Naive thymus-derived CD4-positive, alpha-beta T cell (primary cell): ENCODE results near the gene PRSS22. TPM values are rescaled to one million over a fixed set of nuclear protein-coding genes. Genes with fewer than 3 reads are reported as not detected.
A peak's percentile ranks its signal among the peaks of the same experiment; 100 is the strongest.

Experiments
- ATAC-seq: fragments of 150-1000 bp; cut with Tn5 transposase; 2 replicates; pipeline ENCODE4 v1.10.0; 2021; ENCODE audit warnings: mild to moderate bottlenecking, moderate library complexity
- CTCF ChIA-PET: fragments of 350-600 bp; sonication (Branson Sonifier 250); formaldehyde crosslinking; loops from one replicate; lab custom pipeline; 2021; ENCODE audit warnings: antibody characterized with exemption; lab: Charles Lee
- POLR2A ChIA-PET: fragments of 350-600 bp; sonication (Branson Sonifier 250); formaldehyde crosslinking; loops from one replicate; lab custom pipeline; 2021; ENCODE audit warnings: antibody characterized with exemption, inconsistent platforms; lab: Charles Lee
- DNase-seq, 9 donors: peaks; one replicate each; pipeline versions ENCODE4 v3.0.0 to v3.0.0-alpha.2; 2020 to 2022; ENCODE audit warnings: mixed read lengths in 1 of 9
- H3K27ac ChIP-seq: one replicate; pipeline ENCODE4 v1.7.0; 2013; ENCODE audit warnings: mild to moderate bottlenecking, low read depth, low read length, moderate library complexity
- H3K27me3 ChIP-seq, 2 donors: one replicate each; pipeline ENCODE4 v1.7.0; 2013; ENCODE audit warnings: low read length in 2 of 2, mild to moderate bottlenecking in 2 of 2, moderate library complexity in 2 of 2; ENCODE audit not compliant: control insufficient read depth in 2 of 2, insufficient read depth in 2 of 2
- H3K36me3 ChIP-seq, 3 experiments: 1 replicate in 2 of 3; 2 replicates in 1 of 3; pipeline ENCODE4 v1.7.0; 2013; ENCODE audit warnings: low read length in 3 of 3, mild to moderate bottlenecking in 3 of 3, moderate library complexity in 1 of 3; ENCODE audit not compliant: insufficient read depth in 3 of 3, control insufficient read depth in 2 of 3
- H3K4me1 ChIP-seq, 2 donors: one replicate each; pipeline ENCODE4 v1.7.0; 2013; ENCODE audit warnings: low read length in 2 of 2, mild to moderate bottlenecking in 2 of 2, moderate library complexity in 1 of 2; ENCODE audit not compliant: control insufficient read depth in 2 of 2, insufficient read depth in 2 of 2
- H3K4me3 ChIP-seq: 2 replicates; pipeline ENCODE4 v1.7.0; 2013; ENCODE audit warnings: mild to moderate bottlenecking, low read length
- H3K9me3 ChIP-seq, 3 experiments: 1 replicate in 2 of 3; 2 replicates in 1 of 3; pipeline ENCODE4 v1.7.0; 2013; ENCODE audit warnings: low read length in 3 of 3; ENCODE audit not compliant: control insufficient read depth in 2 of 3
- H3K27ac Mint-ChIP-seq, 9 donors: one replicate each; pipeline ENCODE4 v1.8.0; 2020 to 2022; ENCODE audit warnings: mixed read lengths in 9 of 9, mild to moderate bottlenecking in 8 of 9, moderate library complexity in 5 of 9, inconsistent platforms in 2 of 9
- H3K27me3 Mint-ChIP-seq, 5 donors: one replicate each; pipeline ENCODE4 v1.8.0; 2021 to 2022; ENCODE audit warnings: mixed read lengths in 5 of 5, mild to moderate bottlenecking in 1 of 5
- H3K36me3 Mint-ChIP-seq, 5 donors: one replicate each; pipeline ENCODE4 v1.8.0; 2020 to 2022; ENCODE audit warnings: mixed read lengths in 5 of 5, mild to moderate bottlenecking in 3 of 5, inconsistent platforms in 1 of 5
- H3K4me1 Mint-ChIP-seq, 7 donors: one replicate each; pipeline ENCODE4 v1.8.0; 2020 to 2022; ENCODE audit warnings: mixed read lengths in 7 of 7, mild to moderate bottlenecking in 3 of 7, inconsistent platforms in 1 of 7
- H3K4me3 Mint-ChIP-seq, 10 donors: one replicate each; pipeline ENCODE4 v1.8.0; 2020 to 2022; ENCODE audit warnings: mild to moderate bottlenecking in 10 of 10, mixed read lengths in 10 of 10, moderate library complexity in 6 of 10, inconsistent platforms in 2 of 10
- H3K9me3 Mint-ChIP-seq, 11 donors: one replicate each; pipeline ENCODE4 v1.8.0; 2020 to 2022; ENCODE audit warnings: mixed read lengths in 11 of 11, mild to moderate bottlenecking in 4 of 11, inconsistent platforms in 1 of 11, moderate library complexity in 1 of 11
- intact Hi-C, 2 donors: fragments of 100-400 bp; cut with micrococcal nuclease; formaldehyde crosslinking; loops; one replicate each; pipeline ENCODE4 v1.15.1; 2023
- polyA plus RNA-seq, 2 donors: library from polyadenylated mRNA; unstranded; fragments of 300-500 nt; fragmentation: Illumina TruSeq; gene quantifications; one replicate each; pipeline ENCODE4 v1.2.3, GENCODE V29; 2021
- total RNA-seq, 6 experiments: library from RNA in 5 of 6; stranded (reverse) in 5 of 6; gene quantifications; 1 replicate in 5 of 6; 2 replicates in 1 of 6; pipeline ENCODE4 v1.2.3 and lab custom pipeline; 2021 to 2026

PRSS22 gene
- total and polyA plus RNA-seq, 7 experiments from 2014 or later = 0.59 to 0.72 TPM; not detected in 5

DNA sequence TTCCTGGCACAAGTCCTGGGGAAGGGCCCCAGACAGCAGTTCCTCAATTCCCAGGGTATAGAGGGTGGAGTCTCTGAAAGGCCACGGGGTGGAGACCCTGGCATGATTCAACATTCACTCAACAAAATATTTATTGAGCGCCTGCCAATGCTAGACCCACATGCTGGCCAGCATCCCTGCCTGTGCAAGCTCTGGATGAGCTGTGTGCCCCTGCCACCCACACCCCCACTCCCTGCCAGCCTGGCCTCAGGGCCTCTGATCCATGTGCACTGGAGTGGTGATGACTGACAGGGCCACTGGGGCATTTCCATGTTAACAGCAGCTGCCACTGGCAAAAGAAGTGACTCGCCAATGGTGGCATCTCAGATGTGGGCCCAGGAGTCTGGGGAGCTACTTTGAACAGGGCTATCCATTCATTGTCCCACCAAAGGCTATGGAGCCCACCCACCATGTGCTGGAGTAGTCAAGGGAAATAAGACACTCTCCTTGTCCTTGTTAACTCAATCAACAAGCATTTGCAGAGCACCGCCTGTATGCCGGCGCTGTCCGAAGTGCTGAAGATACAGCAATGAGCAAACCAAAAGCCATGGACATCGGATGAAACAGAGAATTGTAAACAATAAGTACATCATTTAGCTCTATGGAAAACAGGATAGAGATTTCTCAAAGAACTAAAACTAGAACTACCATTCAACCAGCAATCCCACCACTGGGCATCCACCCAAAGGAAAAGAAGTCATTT is 3.0 kb upstream of the PRSS22 start:
- H3K4me1 Mint-ChIP-seq = peaks cover 3 to 10% (median 5%) of the 10 kb centered on the region in 7 donors
- CTCF ChIA-PET = no interaction called here

DNA sequence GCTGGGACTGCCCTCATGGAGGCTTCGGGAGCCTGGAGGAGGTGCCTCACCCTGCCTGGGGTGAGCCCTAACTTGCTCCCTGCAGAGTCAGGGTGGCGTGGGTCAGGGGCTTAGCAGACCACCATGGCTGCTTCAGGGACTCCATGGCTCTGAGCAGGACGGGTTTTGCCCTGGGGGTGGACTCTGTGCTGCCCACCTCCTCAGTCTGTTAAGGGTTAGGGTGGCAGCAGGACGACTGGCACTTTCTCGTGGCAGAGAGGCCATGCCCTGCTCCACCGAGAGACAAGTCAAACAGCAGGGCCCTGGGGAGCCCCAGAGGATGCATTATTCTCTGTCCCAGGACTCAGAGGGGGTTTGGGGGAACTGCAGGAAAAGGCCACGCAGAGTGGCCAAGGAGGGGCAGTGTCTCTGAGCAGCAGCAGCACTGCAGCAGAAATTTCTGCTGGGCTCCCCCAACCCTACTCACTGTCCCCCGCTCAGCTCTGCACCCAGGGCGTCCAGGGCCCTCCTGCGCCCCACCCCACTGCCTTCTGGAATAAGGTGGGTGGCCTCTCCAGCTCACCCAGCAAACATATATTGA is 1.8 kb upstream of the PRSS22 start:
- ATAC-seq (no peak), DNase-seq (no peak)
- ChIA-PET POLR2A (no interaction called here), CTCF (no interaction called here)
- Histone ChIP-seq H3K4me1 (peaks cover 3 to 12% of the 10 kb centered on the region in 2 donors), H3K27ac (no peak overlapping the region), H3K36me3 (no peaks in the 10 kb centered on the region), H3K4me3 (no peak overlapping the region), H3K27me3 (peaks cover 0 to 6% of the 10 kb centered on the region in 2 donors), H3K9me3 (peaks cover 0 to 4% (median 0%) of the 10 kb centered on the region in 3 experiments)
- intact Hi-C loops = no loop called here
- H3K4me3 Mint-ChIP-seq = peak overlapping the region in 1 of 10 donors; percentile 16
- peaks cover 0 to 11% (median 2%) of the 10 kb centered on the region in 11 donors for H3K9me3 Mint-ChIP-seq
- peaks cover 3 to 10% (median 5%) of the 10 kb centered on the region in 7 donors for H3K4me1 Mint-ChIP-seq
- H3K27ac Mint-ChIP-seq = peak overlapping the region in 2 of 9 donors; percentile 19 to 55
- peaks cover 0 to 5% (median 2%) of the 10 kb centered on the region in 5 donors for H3K36me3 Mint-ChIP-seq
- H3K27me3 Mint-ChIP-seq = peaks cover 5 to 16% (median 10%) of the 10 kb centered on the region in 5 donors

More for the DNA sequence above, 3.0 kb upstream of the PRSS22 start:
- H3K27me3 ChIP-seq = peaks cover 0 to 6% of the 10 kb centered on the region in 2 donors
- Mint-ChIP-seq H3K27ac (no peak overlapping the region), H3K9me3 (peaks cover 0 to 9% (median 0%) of the 10 kb centered on the region in 11 donors), H3K36me3 (peaks cover 0 to 5% (median 2%) of the 10 kb centered on the region in 5 donors), H3K4me3 (no peak overlapping the region), H3K27me3 (peaks cover 5 to 16% (median 11%) of the 10 kb centered on the region in 5 donors)
- POLR2A ChIA-PET = no interaction called here
- no peak overlapping the region for H3K4me3 ChIP-seq
- no peaks in the 10 kb centered on the region for H3K36me3 ChIP-seq
- H3K27ac ChIP-seq = no peak overlapping the region
- H3K4me1 ChIP-seq = peaks cover 3 to 12% of the 10 kb centered on the region in 2 donors
- peaks cover 0 to 4% (median 0%) of the 10 kb centered on the region in 3 experiments for H3K9me3 ChIP-seq
- DNase-seq = no peak
- intact Hi-C loops = no loop called here
- ATAC-seq = no peak

- ATAC-seq (peak; percentile 33), DNase-seq (no peak)
- Histone ChIP-seq H3K27ac (no peak overlapping the region), H3K4me1 (peaks cover 3 to 12% of the 10 kb centered on the region in 2 donors), H3K9me3 (peaks cover 0 to 11% (median 0%) of the 10 kb centered on the region in 3 experiments), H3K4me3 (peak overlapping the region; percentile 46), H3K27me3 (peaks cover 0 to 6% of the 10 kb centered on the region in 2 donors), H3K36me3 (no peaks in the 10 kb centered on the region)
- ChIA-PET CTCF (no interaction called here), POLR2A (no interaction called here)
- peaks cover 5 to 16% (median 10%) of the 10 kb centered on the region in 5 donors for H3K27me3 Mint-ChIP-seq
- intact Hi-C loops = no loop called here
- peak overlapping the region in 3 of 10 donors; percentile 81 to 93 (median 93) for H3K4me3 Mint-ChIP-seq
- H3K4me1 Mint-ChIP-seq = peaks cover 3 to 10% (median 5%) of the 10 kb centered on the region in 7 donors
- H3K36me3 Mint-ChIP-seq = peaks cover 0 to 13% (median 5%) of the 10 kb centered on the region in 5 donors
- H3K27ac Mint-ChIP-seq = no peak overlapping the region
- H3K9me3 Mint-ChIP-seq = peaks cover 6 to 19% (median 9%) of the 10 kb centered on the region in 11 donors
These were observed 465 bp upstream of the PRSS22 start for GRCh38 chr16:2858245-2859025.

DNA sequence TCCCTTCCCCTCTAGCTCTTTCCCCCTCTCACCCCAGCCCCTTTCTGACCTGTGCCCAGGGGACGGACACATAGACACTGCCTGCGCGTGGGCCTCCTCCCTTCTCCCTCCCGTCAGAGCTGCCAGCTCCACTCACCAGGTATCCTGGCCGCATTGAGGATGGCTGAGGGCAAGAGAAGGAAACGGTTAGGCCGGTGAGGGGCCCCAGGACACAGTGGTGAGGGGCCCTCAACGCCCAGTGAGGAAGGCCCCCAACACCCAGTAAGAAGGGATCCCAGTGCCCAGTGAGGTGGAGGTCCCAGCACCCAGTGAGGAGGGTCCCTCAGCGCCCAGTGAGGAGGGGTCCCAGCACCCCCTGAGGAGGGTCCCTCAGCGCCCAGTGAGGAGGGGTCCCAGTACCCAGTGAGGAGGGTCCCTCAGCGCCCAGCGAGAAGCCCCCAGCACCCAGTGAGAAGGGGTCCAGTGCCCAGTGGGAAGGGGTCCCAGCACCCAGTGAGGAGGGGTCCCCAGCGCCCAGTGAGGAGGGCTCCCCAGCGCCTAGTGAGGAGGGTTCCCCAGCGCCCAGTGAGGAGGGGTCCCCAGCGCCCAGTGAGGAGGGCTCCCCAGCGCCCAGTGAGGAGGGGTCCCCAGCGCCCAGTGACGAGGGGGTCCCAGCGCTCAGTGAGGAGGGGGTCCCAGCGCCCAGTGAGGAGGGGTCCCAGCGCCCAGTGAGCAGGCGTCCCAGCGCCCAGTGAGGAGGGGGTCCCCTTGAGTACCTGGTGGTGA is 1.1 kb downstream of the PRSS22 start:
- Mint-ChIP-seq H3K36me3 (peaks cover 0 to 13% (median 5%) of the 10 kb centered on the region in 5 donors), H3K4me3 (peak overlapping the region in 1 of 10 donors; percentile 63), H3K27ac (peak overlapping the region in 2 of 9 donors; percentile 12 to 66), H3K27me3 (peaks cover 5 to 16% (median 10%) of the 10 kb centered on the region in 5 donors), H3K4me1 (peaks cover 3 to 11% (median 5%) of the 10 kb centered on the region in 7 donors), H3K9me3 (peaks cover 6 to 19% (median 9%) of the 10 kb centered on the region in 11 donors)
- no peak for DNase-seq
- Histone ChIP-seq H3K9me3 (peaks cover 0 to 11% (median 0%) of the 10 kb centered on the region in 3 experiments), H3K4me1 (peaks cover 3 to 12% of the 10 kb centered on the region in 2 donors), H3K27ac (no peak overlapping the region), H3K4me3 (no peak overlapping the region), H3K36me3 (no peaks in the 10 kb centered on the region), H3K27me3 (peaks cover 0 to 6% of the 10 kb centered on the region in 2 donors)
- ATAC-seq = no peak
- POLR2A ChIA-PET = no interaction called here
- intact Hi-C loops = no loop called here
- CTCF ChIA-PET = interaction anchor here (0.6 to 0.7 kb wide), 2 partner anchors 11 to 175 kb away, joined by 3 read pairs; no protein-coding TSS in a partner anchor

DNA sequence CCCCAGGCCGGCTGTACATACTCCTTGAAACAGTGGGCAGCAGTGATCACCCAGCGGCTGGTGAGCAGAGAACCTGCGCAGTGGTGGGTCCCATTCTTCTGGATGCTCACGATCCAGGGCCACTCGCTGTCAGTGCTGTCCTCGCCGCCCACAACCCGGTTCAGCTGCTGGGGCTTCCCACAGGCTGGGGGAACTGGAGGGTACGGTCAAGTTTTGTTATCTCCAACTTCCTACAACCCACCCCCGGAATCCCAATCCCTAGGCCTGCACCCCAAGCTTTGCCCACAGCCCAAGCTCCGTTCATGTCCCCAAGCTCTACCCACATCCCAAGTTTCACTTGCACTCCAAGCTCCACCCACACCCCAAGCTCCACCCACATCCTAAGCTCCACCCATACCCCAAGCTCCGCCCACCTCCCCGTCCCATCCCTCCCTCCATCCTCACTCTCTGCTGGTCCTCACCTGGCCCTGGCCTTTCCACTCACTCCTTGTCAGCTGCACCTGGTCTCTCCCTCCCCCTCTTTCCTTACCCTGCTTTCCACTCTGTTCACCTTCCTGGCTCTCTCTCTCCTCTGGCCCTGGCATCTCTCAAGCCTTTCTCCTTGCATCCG is 1.8 kb downstream of the PRSS22 start:
- ATAC-seq = peak; percentile 43

More for the DNA sequence above, 1.8 kb downstream of the PRSS22 start:
- Histone ChIP-seq H3K4me3 (no peak overlapping the region), H3K27me3 (peaks cover 0 to 6% of the 10 kb centered on the region in 2 donors), H3K36me3 (no peaks in the 10 kb centered on the region), H3K27ac (no peak overlapping the region), H3K9me3 (peaks cover 0 to 11% (median 0%) of the 10 kb centered on the region in 3 experiments), H3K4me1 (peaks cover 3 to 12% of the 10 kb centered on the region in 2 donors)
- ChIA-PET CTCF (interaction anchor here (0.6 to 0.7 kb wide), 2 partner anchors 12 to 176 kb away, joined by 3 read pairs; no protein-coding TSS in a partner anchor), POLR2A (no interaction called here)
- peaks cover 0 to 11% (median 4%) of the 10 kb centered on the region in 5 donors for H3K36me3 Mint-ChIP-seq
- intact Hi-C loops = no loop called here
- H3K27ac Mint-ChIP-seq = peak overlapping the region in 1 of 9 donors; percentile 66
- H3K4me3 Mint-ChIP-seq = peak overlapping the region in 3 of 10 donors; percentile 4 to 63 (median 36)
- H3K27me3 Mint-ChIP-seq = peaks cover 5 to 12% (median 7%) of the 10 kb centered on the region in 5 donors
- H3K9me3 Mint-ChIP-seq = peaks cover 4 to 15% (median 9%) of the 10 kb centered on the region in 11 donors
- peak in 1 of 9 donors; percentile 17 for DNase-seq
- peaks cover 3 to 11% (median 5%) of the 10 kb centered on the region in 7 donors for H3K4me1 Mint-ChIP-seq
